ENCODE data around the gene BTN2A1.
"Not testable (repeated sequence)": the region's sequence is repeated elsewhere in the genome, so short reads cannot be mapped to it uniquely, and the experiment has no call there.

The BTN2A1 gene

GRCh38 chr6:26497610-26498009 is 39.9 kb downstream of the BTN2A1 start:
- DNase-seq, result no peak

GRCh38 chr6:26500102-26500501 is 42.3 kb downstream of the BTN2A1 start, which contains the start of gene BTN1A1:
Gene BTN1A1, plus strand, starts transcription at chr6:26500303. Its CDS starts 984 bp downstream, at chr6:26501287.
- DNase-seq, result no peak

- peak; percentile 2 to 51 (median 12) for DNase-seq
Measured at GRCh38 chr6:26501482-26501986, 43.8 kb downstream of the BTN2A1 start.

GRCh38 chr6:26502165-26502564 is 44.4 kb downstream of the BTN2A1 start:
- no peak for DNase-seq

- no peak for DNase-seq
Measured at GRCh38 chr6:26502626-26503025, 44.9 kb downstream of the BTN2A1 start.

GRCh38 chr6:26507658-26508057 is 49.9 kb downstream of the BTN2A1 start:
- DNase-seq, result no peak

- not testable (repeated sequence) for DNase-seq
Measured at GRCh38 chr6:26511033-26511432, 53.3 kb downstream of the BTN2A1 start.

- no peak for DNase-seq
Measured at GRCh38 chr6:26514984-26515383, 57.2 kb downstream of the BTN2A1 start.

GRCh38 chr6:26516481-26517427 is 59.0 kb downstream of the BTN2A1 start:
- DNase-seq, result no peak
